Chondrocyte (in vitro differentiated cells): ENCODE results near the gene CEP162. TPM values are rescaled to one million over a fixed set of nuclear protein-coding genes. Genes with fewer than 3 reads are reported as not detected.

Experiments
- DNase-seq: peaks from one replicate; pipeline ENCODE4 v3.0.0; 2021; ENCODE audit warnings: mixed read lengths, low spot score
- H3K27ac Mint-ChIP-seq: one replicate; pipeline ENCODE4 v1.8.0; 2021; ENCODE audit warnings: mild to moderate bottlenecking, moderate library complexity, mixed read lengths; ENCODE audit not compliant: unreplicated experiment
- H3K27me3 Mint-ChIP-seq: 2 replicates; pipeline ENCODE4 v1.8.0; 2021; ENCODE audit warnings: low read depth, mixed read lengths
- H3K36me3 Mint-ChIP-seq: 2 replicates; pipeline ENCODE4 v1.8.0; 2021; ENCODE audit warnings: low read depth, mixed read lengths
- H3K4me1 Mint-ChIP-seq: 2 replicates; pipeline ENCODE4 v1.8.0; 2021; ENCODE audit warnings: low read depth, mild to moderate bottlenecking, mixed read lengths
- H3K4me3 Mint-ChIP-seq: one replicate; pipeline ENCODE4 v1.8.0; 2021; ENCODE audit warnings: mild to moderate bottlenecking, moderate library complexity, mixed read lengths; ENCODE audit not compliant: unreplicated experiment
- H3K9me3 Mint-ChIP-seq: 2 replicates; pipeline ENCODE4 v1.8.0; 2021; ENCODE audit warnings: low read depth, mixed read lengths
- total RNA-seq: library from RNA; stranded (reverse); gene quantifications from 3 replicates; pipeline ENCODE4 v1.2.1, GENCODE V29; 2021
- TF ChIP-seq, protein P1 (sequence below): fragments of 200-600 bp; sonication (generic); IDR thresholded peaks from 2 replicates; pipeline ENCODE4 v1.5.0; 2021; ENCODE audit warnings: antibody characterized with exemption, mild to moderate bottlenecking, moderate library complexity

Gene CEP162
- total RNA-seq, 1 donor from 2014 or later, result 5.1 TPM

DNA sequence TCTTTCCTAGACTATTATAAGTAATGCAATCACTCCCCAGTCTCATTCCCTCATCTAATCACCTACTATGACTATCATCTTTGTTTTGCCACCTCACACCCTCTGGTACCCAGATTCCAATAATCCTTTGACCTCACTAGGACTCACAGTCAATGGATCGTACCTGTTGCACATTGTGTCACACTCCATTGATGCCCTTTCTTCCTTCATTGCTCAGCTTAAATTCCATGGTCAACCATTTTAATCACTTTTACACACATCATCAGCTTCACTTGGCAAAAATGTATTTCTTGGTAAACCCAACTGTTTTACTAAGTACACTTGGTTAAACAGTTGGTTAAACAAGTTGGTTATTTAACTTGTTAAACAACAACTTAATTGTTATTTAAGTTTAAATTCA is 44.0 kb downstream of the CEP162 start:
- Mint-ChIP-seq H3K27me3 (no peaks in the 10 kb centered on the region), H3K4me1 (no peaks in the 10 kb centered on the region), H3K36me3 (peaks cover 1% of the 10 kb centered on the region), H3K27ac (no peak overlapping the region), H3K4me3 (no peak overlapping the region), H3K9me3 (no peaks in the 10 kb centered on the region)
- no peak for DNase-seq
- TF ChIP-seq, protein P1, sequence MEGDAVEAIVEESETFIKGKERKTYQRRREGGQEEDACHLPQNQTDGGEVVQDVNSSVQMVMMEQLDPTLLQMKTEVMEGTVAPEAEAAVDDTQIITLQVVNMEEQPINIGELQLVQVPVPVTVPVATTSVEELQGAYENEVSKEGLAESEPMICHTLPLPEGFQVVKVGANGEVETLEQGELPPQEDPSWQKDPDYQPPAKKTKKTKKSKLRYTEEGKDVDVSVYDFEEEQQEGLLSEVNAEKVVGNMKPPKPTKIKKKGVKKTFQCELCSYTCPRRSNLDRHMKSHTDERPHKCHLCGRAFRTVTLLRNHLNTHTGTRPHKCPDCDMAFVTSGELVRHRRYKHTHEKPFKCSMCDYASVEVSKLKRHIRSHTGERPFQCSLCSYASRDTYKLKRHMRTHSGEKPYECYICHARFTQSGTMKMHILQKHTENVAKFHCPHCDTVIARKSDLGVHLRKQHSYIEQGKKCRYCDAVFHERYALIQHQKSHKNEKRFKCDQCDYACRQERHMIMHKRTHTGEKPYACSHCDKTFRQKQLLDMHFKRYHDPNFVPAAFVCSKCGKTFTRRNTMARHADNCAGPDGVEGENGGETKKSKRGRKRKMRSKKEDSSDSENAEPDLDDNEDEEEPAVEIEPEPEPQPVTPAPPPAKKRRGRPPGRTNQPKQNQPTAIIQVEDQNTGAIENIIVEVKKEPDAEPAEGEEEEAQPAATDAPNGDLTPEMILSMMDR, result no peak

DNA sequence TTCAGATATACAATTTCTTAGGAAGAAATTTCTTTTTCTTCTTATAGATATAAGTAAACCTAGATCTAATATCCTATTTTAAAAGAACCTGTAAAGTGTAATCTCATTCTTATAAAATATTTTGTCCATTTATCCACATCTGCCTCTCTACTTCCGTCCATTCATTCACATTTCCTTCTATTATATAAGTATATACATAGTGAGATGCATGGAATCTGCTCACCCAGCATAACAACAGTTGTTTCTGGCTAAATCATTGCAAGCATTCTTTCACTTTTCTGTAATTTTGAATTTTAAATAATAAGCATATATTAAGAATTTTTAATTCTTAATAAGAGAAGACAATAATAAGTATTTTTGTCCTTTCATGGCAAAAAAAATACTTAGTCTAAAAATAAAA is 45.4 kb downstream of the CEP162 start:
- H3K9me3 Mint-ChIP-seq, result no peaks in the 10 kb centered on the region
- H3K27ac Mint-ChIP-seq, result no peak overlapping the region
- no peaks in the 10 kb centered on the region for H3K4me1 Mint-ChIP-seq
- TF ChIP-seq, protein P1, result no peak
- H3K4me3 Mint-ChIP-seq, result no peak overlapping the region
- peaks cover 1% of the 10 kb centered on the region for H3K36me3 Mint-ChIP-seq
- DNase-seq, result no peak
- H3K27me3 Mint-ChIP-seq, result no peaks in the 10 kb centered on the region

DNA sequence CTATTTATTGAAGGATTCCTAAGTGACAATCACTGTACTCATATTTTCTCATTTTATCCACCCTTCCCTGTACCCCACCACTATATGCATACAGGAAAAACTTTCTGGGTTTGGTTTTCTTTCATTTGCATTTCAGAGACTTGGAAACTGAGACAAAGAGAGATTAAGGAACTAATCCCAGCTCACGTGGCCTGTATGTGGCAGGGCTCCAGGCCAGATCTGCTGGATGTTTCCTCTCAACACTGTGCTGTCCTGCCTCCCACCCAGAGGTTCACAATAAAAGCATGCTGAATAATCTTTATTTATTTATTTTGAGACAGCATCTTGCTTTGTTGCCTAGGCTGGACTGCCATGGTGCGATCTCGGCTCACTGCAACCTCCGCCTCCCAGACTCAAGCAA is 50.2 kb downstream of the CEP162 start:
- Mint-ChIP-seq H3K9me3 (no peaks in the 10 kb centered on the region), H3K36me3 (peaks cover 8% of the 10 kb centered on the region), H3K4me1 (no peaks in the 10 kb centered on the region), H3K27me3 (no peaks in the 10 kb centered on the region), H3K4me3 (no peak overlapping the region), H3K27ac (no peak overlapping the region)
- DNase-seq, result no peak
- TF ChIP-seq, protein P1, result no peak

DNA sequence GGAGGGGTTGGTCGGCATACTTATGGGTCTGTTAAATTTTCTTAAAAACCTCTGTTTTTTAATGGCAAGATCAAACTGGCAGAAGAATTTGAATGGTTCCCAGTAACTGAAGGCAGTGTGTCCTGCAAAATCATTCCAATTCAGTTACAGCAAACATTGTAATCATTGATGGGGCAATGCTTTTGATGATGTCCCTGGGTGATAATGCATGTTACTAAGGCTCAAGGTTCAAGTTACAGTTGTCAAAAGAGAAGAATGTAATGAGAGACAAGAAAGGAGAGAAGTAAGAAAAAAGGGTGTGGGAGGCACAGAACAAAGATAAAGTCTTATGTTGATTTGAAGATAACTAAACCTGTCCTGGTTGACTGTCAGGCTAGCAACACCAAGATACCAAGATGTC is 54.9 kb downstream of the CEP162 start:
- no peak overlapping the region for H3K4me3 Mint-ChIP-seq
- no peaks in the 10 kb centered on the region for H3K4me1 Mint-ChIP-seq
- no peak for DNase-seq
- H3K36me3 Mint-ChIP-seq, result peaks cover 8% of the 10 kb centered on the region
- no peaks in the 10 kb centered on the region for H3K27me3 Mint-ChIP-seq
- no peaks in the 10 kb centered on the region for H3K9me3 Mint-ChIP-seq
- TF ChIP-seq, protein P1, result no peak
- no peak overlapping the region for H3K27ac Mint-ChIP-seq

DNA sequence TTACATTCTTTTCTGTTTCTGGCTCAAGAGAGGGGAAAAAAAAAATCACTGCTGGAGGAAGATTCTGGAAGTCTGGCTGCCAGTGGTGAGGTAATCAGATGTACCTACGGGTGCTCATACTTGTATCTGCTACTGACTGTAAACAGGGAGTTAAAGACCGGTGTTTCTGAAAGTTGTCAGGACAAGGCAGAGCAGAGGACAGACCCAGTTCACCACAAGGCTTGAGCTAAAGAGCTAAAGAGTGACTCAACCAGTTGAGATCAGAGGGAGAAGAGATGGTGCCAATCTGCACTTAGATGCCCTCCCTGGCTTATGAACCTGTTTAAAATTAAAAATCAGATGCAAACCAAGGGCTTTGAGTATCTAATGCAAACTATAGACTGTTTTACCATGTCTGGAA is 55.4 kb downstream of the CEP162 start:
- H3K4me3 Mint-ChIP-seq, result no peak overlapping the region
- H3K4me1 Mint-ChIP-seq, result no peaks in the 10 kb centered on the region
- H3K27ac Mint-ChIP-seq, result no peak overlapping the region
- H3K36me3 Mint-ChIP-seq, result peaks cover 8% of the 10 kb centered on the region
- TF ChIP-seq, protein P1, result no peak
- no peaks in the 10 kb centered on the region for H3K27me3 Mint-ChIP-seq
- no peaks in the 10 kb centered on the region for H3K9me3 Mint-ChIP-seq
- no peak for DNase-seq
